ENCODE results near the gene YIPF2.
"Not testable (repeated sequence)": the region's sequence is repeated elsewhere in the genome, so short reads cannot be mapped to it uniquely, and the experiment has no call there.

YIPF2 gene

GRCh38 chr19:10928563-10929401, at the start of gene YIPF2, which contains the start of gene TIMM29:
Gene YIPF2 (minus strand): TSS chr19:10928639. CDS start chr19:10928410, 229 bp downstream.
Gene TIMM29 (plus strand): TSS chr19:10928811. CDS start chr19:10928823, 12 bp downstream.
- peak; percentile 50 to 98 (median 94) for DNase-seq

DNA sequence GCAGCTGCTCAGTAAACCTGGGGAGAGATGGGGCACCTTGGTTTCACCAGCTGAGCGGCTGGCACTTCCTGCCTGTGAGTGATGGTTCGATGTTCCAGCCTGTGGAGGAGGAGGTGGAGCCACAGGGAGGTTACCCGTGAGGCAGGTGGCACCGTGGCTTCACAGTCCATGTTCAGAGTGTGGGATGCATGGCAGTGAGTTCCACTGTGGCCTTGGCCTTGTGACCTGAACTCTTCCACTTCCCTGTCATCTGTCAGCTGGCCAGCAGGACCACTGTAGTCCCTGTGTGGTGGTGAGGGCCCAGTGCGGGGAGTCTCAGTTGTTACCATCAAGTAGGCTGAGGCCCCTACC, 49.3 kb upstream of the YIPF2 start:
- no peak for DNase-seq

DNA sequence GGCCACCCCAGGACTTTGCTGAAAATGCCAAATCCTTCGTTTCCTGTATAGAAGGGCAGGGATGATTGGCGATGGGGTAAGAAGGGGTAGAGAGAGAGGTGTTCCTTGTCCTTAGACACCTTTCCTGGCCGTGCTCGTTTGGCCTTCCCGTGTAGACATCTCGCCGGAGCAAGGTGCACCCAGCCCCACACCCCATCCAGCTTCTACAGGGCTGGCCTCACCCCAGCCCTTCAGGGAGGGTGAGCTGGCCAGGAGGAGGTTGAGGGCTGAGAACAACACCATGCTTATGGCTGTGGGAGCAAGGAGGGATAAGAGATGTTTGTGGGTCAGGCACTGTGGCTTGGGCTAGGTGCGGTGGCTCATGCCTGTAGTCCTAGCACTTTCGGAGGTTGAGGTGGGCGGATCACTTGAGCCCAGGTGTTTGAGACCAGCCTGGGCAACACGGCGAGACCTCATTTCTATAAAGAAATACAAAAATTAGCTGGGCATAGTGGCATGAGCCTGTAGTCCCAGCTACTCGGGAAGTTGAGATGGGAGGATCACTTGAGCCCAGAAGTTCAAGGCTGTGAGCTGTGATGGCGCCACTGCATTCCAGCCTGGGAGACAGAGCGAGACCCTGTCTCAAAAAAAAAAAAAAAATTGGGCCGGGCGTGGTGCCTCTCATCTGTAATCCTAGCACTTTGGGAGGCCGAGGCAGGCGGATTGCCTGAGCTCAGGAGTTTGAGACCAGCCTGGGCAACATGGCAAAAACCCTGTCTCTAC, 47.9 kb upstream of the YIPF2 start:
- DNase-seq: no peak

GRCh38 chr19:10975374-10976130, 47.1 kb upstream of the YIPF2 start:
- peak in 1 of 14 donors; percentile 11 for DNase-seq

- no peak for DNase-seq
Observed at GRCh38 chr19:10971107-10971726, 42.8 kb upstream of the YIPF2 start.

DNA sequence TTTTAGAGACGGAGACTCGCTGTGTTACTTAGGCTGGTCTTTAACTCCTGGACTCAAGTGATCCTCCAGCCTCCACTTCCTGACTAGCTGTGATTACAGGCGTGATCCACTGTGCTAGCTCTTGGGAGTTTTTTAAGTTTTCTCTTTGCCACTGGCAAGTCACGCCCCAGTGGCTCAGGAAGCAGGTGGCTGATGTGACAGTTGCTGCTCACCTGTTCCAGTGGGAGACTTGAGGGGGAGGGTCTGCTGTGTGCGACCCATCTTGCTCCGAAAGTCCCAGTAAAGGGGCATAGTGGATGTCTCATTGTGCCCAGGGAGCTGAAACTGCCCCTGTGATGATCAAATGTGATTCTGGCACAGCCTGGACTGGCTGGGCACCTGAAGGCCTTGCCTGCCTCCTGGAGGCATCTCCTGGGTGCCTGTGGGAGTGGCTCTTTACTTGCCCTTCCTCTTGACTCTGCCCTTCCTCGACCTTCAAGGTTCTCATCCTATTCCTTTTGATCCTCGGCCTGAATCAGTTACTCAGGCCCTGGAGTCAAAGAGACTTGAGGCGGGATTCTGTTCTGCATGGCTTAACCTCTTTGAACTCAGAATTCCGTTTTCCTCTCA, 40.2 kb upstream of the YIPF2 start:
- no peak for DNase-seq

DNA sequence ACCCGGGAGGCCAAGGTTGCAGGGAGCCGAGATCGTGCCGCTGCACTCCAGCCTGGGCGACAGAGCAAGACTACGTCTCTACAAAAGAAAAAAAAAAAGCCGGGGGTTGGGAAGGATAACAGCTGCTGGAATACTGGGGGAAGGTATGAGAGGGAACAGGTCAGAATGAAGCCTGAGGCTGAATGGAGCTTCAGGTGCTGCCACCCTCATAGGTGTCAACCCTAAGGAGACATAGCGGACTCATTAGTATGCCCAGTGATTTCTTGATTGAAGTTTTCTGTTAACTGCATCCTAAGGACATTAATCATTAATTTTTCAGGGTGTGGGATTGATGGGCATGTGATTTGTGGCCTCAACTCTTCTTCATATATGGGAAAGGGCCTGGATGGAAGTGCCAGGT, 38.4 kb upstream of the YIPF2 start:
- no peak for DNase-seq

DNA sequence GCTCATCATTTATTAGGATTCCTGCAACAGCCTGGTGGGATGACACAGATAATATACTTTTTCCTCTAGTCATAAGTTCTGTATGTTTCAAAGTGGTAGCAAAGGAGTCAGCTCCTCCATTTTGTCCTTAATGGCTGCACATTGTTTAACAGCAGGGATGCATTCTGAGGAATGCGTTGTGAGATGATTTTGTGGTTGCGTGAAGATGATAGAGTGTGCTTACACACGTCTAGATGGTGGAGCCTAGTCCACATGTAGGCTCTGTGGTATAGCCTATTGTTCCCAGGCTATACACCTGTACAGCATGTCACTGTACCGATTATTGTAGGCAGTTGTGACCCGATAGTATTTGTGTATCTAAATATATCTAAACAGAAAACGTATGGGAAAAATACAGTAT, 37.0 kb upstream of the YIPF2 start:
- DNase-seq: no peak

GRCh38 chr19:10964903-10965302, 36.5 kb upstream of the YIPF2 start:
- no peak for DNase-seq

- DNase-seq: no peak
Observed at GRCh38 chr19:10963865-10964264, 35.4 kb upstream of the YIPF2 start.

- DNase-seq: peak in 1 of 14 donors; percentile 3
Observed at GRCh38 chr19:10962863-10963262, 34.4 kb upstream of the YIPF2 start.

GRCh38 chr19:10961073-10961860, 32.8 kb upstream of the YIPF2 start:
- DNase-seq: peak in 10 of 14 donors; percentile 19 to 88 (median 68)

DNA sequence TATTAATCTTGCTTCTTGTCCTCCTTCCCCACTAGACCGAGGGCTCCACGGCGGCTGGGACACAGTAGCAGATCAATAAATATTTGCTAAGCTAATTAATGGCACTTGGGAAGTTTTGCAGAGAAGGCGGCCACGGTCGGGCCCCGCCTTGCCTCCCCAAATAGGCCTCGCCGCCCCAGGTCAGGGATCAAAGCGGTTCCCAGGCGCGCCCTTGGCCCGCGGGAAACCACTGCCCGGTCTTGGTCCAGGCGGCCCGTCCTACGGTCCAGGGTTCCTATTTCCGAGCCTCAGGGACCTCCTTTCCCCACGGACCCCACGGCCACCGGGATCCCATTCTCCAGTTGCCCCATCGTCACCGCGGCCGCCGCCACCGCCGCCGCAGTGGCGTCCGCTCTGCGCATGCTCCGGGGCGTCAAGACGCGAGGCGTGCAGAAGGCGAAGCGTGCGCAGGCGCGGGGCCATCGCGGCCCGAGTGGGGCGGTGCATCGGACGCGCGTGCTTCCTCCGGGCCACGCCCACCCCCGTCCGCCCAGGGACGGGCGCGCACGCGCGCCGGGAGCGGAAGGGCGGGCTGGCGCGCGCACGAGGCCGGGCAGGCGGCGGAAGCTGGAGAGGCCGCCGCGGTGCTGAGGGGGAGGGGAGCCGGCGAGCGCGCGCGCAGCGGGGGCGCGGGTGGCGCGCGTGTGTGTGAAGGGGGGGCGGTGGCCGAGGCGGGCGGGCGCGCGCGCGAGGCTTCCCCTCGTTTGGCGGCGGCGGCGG, 32.1 kb upstream of the YIPF2 start, which contains the start of gene SMARCA4:
TSS of gene SMARCA4 (plus strand) at position 717 of the 759 bp plus-strand sequence. CDS start 23,122 bp downstream, outside the sequence.
- DNase-seq: peak; percentile 46 to 98 (median 90)

DNA sequence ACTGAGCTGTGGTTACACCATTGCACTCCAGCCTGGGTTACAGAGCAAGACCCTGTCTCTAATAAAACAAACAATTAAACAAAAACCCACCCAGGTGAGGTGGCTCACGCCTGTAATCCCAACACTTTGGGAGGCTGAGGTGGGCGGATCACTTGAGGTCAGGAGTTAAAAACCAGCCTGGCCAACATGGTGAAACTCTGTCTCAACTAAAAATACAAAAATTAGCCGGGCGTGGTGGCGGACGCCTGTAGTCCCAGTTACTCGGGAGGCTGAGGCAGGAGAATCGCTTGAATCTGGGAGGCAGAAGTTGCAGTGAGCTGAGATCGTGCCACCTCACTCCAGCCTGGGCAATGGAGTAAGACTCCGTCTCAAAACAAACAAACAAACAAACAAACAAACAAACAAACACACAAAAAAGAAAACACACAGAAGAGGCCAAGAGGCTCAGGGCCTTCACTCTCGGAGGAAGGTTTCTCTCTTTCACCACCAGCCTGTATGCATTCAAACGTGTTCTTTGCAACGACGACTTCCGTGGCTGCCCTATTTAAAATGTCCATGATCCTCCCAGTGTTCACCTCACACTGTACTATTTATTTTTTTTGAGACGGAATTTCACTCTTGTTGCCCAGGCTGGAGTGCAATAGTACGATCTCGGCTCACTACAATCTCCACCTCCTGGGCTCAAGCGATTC, 31.0 kb upstream of the YIPF2 start:
- DNase-seq: not testable (repeated sequence)

DNA sequence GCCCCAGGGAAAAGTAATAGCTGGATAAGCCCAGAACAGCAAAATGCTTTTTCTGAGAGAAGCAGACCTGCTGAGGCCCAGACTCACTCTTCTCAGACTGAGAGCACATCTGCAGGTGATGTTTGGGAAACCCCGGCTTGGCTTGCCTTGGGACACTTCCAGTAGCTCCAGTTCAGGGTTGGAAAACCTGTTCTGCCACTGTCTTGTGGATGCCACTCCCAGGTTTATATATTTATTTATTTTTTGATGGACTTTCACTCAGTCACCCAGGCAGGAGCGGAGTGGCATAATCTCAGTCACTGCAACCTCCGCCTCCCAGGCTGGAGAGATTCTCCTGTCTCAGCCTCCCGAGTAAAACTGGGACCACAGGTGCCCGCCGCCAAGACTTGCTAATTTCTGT, 24.4 kb upstream of the YIPF2 start:
- DNase-seq: no peak

GRCh38 chr19:10946958-10947657, 18.7 kb upstream of the YIPF2 start:
- peak in 1 of 14 donors; percentile 71 for DNase-seq

GRCh38 chr19:10945264-10945663, 16.8 kb upstream of the YIPF2 start:
- no peak for DNase-seq

DNA sequence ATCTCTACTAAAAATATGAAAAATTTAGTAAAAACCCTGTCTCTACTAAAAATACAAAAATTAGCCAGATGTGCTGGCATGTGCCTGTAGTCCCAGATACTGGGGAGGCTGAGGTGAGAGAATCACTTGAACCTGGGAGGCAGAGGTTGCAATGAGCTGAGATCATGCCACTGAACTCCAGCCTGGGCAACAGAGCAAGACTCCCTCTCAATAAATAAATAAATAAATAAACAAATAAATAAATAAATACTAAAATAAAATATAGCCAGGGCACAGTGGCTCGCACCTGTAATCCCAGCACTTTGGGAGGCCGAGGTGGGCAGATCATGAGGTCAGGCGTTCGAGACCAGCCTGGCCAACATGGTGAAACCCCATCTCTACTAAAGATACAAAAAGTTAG, 15.0 kb upstream of the YIPF2 start:
- DNase-seq: not testable (repeated sequence)

- not testable (repeated sequence) for DNase-seq
Observed at GRCh38 chr19:10941649-10942048, 13.2 kb upstream of the YIPF2 start.

Measured in C1 segment of cervical spinal cord (tissue), 14 donors.